ENCODE data around the gene YJEFN3.

Gene YJEFN3

DNA sequence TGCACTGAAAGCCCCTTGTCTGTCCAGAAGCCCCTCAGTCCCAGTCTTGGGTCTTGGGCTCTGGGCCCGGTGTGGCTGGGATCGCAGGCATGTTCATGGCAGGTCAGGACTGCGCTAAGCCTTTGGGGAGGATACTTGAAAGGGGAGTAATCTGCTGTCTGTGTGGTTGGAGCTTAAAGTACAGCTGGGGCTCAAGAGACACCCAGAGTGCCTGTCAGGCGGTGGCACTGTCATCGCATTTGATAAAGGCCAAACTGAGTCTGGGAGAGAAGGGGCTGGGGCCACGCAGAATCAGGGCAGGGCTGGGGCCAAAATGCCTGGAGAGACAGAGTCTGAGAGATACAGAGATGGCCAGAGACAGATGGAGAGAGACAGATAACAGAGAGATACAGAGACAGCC is 5.1 kb downstream of the YJEFN3 start:
- H3K27me3 ChIP-seq (ENCODE audit: low read depth) = no peaks in the 10 kb centered on the region
- no peaks in the 10 kb centered on the region for H3K36me3 ChIP-seq (replicated peaks)
- H3K4me1 ChIP-seq = no peaks in the 10 kb centered on the region
- no peaks in the 10 kb centered on the region for H3K9me3 ChIP-seq
- H3K4me3 ChIP-seq = no peak overlapping the region
- in situ Hi-C loops (cut with MboI; ENCODE audit: low sequenced_read_pairs) = loop anchor here (25.0 kb wide), 1 partner anchor 428 kb away; no protein-coding TSS in a partner anchor
- no peak for DNase-seq (ENCODE audit: low spot score in 2 of 2)

DNA sequence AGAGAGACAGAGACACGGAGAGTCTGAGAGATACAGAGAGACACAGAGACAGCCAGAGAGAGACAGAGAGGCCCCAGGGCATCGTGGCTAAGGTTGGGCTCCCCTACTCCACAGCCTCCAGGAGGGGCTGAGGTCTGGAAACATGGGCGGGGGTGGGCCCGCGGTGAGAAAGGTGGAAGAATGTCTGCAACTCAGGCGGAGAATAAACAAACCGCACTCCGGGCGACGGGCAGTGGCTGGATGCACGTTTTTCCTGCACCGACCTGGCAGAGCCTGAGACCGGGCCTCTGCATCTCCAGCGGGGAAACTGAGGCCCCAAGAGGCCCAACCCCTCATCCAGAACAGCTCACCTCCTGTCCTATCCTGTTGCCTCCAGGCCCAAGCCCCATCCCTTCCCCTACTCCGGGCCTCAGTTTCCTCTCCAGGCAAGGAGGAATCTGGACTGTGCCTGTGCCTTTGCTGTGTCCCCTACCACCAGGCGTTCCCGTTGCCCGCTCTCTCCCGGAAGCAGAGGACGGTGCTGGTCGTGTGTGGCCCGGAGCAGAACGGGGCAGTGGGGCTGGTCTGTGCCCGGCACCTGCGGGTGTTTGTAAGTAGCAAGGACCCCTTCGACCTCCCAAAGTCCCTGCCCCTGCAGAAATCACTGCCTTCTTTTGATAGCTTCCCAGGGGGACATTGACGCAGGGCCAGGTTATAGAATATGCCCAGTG is 6.0 kb downstream of the YJEFN3 start:
- in situ Hi-C loops (cut with MboI; ENCODE audit: low sequenced_read_pairs) = loop anchor here (5.0 to 25.0 kb wide), 2 partner anchors 108 to 428 kb away; partner anchors contain the start of gene GMIP
- no peaks in the 10 kb centered on the region for H3K9me3 ChIP-seq
- H3K27me3 ChIP-seq (ENCODE audit: low read depth) = no peaks in the 10 kb centered on the region
- no peaks in the 10 kb centered on the region for H3K4me1 ChIP-seq
- no peaks in the 10 kb centered on the region for H3K36me3 ChIP-seq (replicated peaks)
- no peak overlapping the region for H3K4me3 ChIP-seq
- no peak for DNase-seq (ENCODE audit: low spot score in 2 of 2)

DNA sequence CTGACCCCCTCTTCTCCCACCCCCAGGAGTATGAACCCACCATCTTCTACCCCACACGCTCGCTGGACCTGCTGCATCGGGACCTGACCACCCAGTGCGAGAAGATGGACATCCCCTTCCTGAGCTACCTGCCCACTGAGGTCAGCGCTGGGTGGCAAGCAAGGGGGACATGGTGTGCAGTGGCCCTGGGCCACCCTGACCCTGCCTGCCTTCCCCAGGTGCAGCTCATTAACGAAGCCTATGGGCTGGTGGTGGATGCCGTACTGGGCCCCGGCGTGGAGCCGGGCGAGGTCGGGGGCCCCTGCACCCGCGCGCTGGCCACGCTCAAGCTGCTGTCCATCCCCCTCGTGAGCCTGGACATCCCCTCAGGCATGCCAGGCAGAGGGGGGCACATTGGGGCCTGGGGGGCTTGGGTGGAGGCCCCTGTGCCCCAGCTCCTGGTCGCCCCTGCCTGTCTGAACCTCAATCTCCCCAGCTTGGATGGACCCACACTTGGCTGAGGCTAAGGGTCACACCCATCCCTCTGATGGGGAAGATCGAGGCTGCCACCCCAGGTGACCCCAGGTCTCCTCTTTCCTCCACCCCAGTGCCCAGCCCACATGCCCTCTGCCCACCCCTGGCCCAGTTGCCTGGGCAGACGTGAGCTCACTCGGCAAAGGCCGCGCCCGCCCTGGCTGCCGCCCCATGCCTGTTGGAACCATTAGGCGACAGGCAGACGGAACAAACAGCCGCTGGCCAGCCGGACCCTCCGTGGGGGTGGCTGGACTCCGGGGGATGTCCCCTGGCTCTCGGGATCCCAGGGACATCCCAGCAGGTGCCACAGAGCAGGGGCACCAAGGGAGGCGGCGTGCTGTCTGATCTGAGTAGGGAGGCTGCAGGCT is 6.8 kb downstream of the YJEFN3 start:
- Histone ChIP-seq H3K27me3 (ENCODE audit: low read depth) (no peaks in the 10 kb centered on the region), H3K36me3 (replicated peaks) (no peaks in the 10 kb centered on the region), H3K9me3 (no peaks in the 10 kb centered on the region), H3K4me3 (no peak overlapping the region), H3K4me1 (no peaks in the 10 kb centered on the region)
- no peak for DNase-seq (ENCODE audit: low spot score in 2 of 2)
- in situ Hi-C loops (cut with MboI; ENCODE audit: low sequenced_read_pairs) = loop anchor here (5.0 to 25.0 kb wide), 2 partner anchors 107 to 427 kb away; partner anchors contain the start of gene GMIP

DNA sequence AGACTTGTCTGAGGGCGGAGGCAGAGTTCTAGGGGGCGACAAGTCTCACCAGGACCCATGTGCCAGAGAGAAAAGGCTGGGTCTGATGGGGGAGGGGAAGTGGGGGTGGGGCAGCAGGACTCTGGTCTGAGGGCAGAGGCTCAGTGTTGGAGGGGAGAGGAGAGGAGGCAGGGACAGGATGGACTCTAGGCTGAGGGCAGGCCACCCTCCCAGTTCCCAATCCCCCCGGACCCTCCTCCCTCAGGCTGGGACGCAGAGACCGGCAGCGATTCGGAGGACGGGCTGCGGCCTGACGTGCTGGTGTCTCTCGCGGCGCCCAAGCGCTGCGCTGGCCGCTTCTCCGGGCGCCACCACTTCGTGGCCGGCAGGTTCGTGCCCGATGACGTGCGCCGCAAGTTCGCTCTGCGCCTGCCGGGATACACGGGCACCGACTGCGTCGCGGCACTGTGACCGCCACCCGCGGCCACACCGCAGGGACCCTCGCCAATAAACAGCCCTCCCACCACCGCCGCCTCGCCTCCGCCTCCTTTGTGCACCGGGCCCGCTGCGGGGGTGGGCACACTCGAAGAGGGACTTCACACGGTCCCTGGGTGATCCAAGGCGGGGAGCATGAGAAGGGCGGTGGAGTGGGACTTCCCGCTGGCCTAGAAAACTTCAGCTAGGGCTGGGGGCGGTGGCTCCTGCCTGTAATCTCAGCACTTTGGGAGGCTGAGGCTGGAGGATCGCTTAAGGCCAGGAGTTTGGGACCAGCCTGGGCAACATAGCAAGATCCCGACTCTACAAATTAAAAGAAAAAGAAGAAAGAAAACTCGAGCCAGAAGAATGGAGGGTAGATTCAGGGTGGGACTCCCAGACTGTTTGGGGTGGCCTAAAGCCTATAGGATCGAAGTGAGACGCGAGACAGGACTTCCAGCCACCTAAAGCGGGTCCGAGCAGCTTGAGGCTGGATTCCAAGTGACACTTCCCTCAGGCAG is 8.7 kb downstream of the YJEFN3 start:
- Histone ChIP-seq H3K4me1 (no peaks in the 10 kb centered on the region), H3K4me3 (no peak overlapping the region), H3K27me3 (ENCODE audit: low read depth) (no peaks in the 10 kb centered on the region), H3K9me3 (no peaks in the 10 kb centered on the region), H3K36me3 (replicated peaks) (no peaks in the 10 kb centered on the region)
- in situ Hi-C loops (cut with MboI; ENCODE audit: low sequenced_read_pairs) = loop anchor here (5.0 to 25.0 kb wide), 2 partner anchors 105 to 425 kb away; partner anchors contain the start of gene GMIP
- no peak for DNase-seq (ENCODE audit: low spot score in 2 of 2)

DNA sequence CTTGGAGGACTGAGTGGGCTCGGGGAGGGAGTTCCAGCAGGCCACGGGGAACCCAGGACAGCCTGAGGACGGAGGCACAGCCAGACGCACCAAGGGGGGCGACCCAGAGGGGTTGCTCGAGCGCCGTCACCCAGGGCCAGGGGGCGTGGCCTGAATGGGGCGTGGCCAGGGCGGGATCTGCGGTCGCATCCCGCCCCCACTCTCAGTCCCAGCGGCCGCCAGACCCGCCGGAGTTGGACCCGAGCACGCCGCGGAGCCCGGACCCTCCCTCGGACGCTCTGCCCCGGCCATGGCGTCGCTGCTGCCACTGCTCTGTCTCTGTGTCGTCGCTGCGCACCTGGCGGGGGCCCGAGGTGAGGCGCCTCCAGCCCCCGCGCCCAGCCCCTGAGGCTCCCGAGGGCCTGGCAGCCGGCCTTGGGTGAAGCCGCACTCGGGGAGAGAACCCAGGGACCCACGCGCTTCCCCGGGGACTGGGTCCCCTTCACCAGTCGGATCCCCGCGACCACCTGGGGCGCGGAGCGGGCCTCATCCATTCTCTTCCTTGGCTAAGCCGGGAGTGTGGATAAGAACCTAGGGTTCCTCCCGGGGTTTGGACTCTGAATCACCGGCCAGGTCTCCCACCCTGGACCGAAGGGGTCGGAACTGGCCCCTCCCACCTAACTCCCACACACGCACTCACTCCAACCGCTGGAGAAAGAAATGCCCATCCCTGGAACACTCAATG is 9.5 kb downstream of the YJEFN3 start, which contains the start of gene CILP2:
TSS of gene CILP2 (plus strand) at position 205 of the 724 bp plus-strand sequence. CDS start at position 290, 85 bp downstream.
- H3K36me3 ChIP-seq (replicated peaks) = no peaks in the 10 kb centered on the region
- H3K4me3 ChIP-seq = no peak within 1 kb of the TSS
- DNase-seq (ENCODE audit: low spot score in 2 of 2) = peak in 1 of 2 experiments; percentile 39
- no peaks in the 10 kb centered on the region for H3K9me3 ChIP-seq
- no peaks in the 10 kb centered on the region for H3K4me1 ChIP-seq
- in situ Hi-C loops (cut with MboI; ENCODE audit: low sequenced_read_pairs) = loop anchor here (5.0 to 25.0 kb wide), 2 partner anchors 104 to 424 kb away; partner anchors contain the start of gene GMIP
- H3K27me3 ChIP-seq (ENCODE audit: low read depth) = no peaks in the 10 kb centered on the region

DNA sequence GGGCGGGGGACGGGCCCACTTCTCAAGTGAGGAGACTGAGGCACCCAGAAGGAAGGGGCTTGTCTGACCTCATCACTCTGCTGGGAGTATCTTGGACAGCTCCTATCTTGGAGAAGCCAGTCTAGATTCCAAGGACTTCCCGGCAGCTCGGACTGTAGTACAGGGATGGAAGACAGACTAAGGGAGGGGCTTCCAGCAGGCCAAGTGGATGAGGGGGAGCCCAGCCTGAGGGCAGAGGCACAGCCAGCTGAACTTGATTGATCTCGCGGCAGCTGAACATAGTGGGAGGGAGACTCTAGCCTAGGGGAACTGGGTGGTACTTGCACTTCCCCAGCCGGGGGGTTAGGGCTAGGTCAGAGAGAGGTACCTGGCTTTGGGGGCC is 10.1 kb downstream of the YJEFN3 start:
- in situ Hi-C loops (cut with MboI; ENCODE audit: low sequenced_read_pairs) = loop anchor here (5.0 to 25.0 kb wide), 2 partner anchors 104 to 424 kb away; partner anchors contain the start of gene GMIP
- DNase-seq (ENCODE audit: low spot score in 2 of 2) = no peak
- no peaks in the 10 kb centered on the region for H3K9me3 ChIP-seq
- H3K36me3 ChIP-seq (replicated peaks) = no peaks in the 10 kb centered on the region
- H3K4me1 ChIP-seq = no peaks in the 10 kb centered on the region
- no peaks in the 10 kb centered on the region for H3K27me3 ChIP-seq (ENCODE audit: low read depth)
- H3K4me3 ChIP-seq = no peak overlapping the region

DNA sequence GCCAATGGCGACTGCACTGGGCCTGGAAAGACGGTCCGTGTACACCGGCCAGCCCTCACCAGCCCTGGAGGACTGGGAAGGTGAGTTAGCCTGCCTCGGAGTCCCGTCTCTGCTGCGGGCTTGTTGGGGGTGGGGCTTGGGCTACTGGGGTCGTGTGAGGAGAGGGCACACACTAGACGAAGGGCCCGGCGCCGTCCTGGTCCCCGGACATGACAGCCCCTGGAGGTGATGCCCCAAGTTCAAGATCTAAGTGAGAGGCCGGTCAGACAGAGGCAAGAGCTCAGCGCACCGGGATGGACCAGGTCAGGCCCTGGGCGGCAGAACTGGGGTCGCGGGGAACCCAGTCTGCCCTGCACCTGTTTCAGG is 11.0 kb downstream of the YJEFN3 start:
- no peaks in the 10 kb centered on the region for H3K36me3 ChIP-seq (replicated peaks)
- in situ Hi-C loops (cut with MboI; ENCODE audit: low sequenced_read_pairs) = loop anchor here (5.0 to 25.0 kb wide), 2 partner anchors 103 to 423 kb away; partner anchors contain the start of gene GMIP

DNA sequence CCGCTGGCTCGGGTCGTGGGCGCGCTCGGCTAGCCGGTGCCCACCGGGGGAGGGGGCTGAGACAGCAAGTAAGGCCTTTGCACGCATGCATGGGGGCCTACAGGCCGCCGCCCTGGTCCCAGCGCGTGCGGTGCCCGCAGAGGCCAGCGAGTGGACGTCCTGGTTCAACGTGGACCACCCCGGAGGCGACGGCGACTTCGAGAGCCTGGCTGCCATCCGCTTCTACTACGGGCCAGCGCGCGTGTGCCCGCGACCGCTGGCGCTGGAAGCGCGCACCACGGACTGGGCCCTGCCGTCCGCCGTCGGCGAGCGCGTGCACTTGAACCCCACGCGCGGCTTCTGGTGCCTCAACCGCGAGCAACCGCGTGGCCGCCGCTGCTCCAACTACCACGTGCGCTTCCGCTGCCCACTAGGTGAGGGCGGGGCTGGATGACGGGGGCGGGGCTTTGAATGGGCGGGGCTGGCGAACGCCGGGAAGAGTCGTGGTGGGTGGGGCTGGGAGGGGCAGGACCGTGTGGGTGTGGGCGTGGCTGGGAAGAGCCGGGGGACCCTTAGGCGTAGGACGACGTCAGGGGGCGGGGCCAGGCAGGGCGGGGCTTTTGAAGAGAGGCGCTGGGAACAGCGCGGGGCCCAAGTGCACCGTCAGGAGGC is 11.5 kb downstream of the YJEFN3 start:
- Histone ChIP-seq H3K36me3 (replicated peaks) (no peaks in the 10 kb centered on the region), H3K4me3 (no peak overlapping the region), H3K9me3 (no peaks in the 10 kb centered on the region), H3K4me1 (no peaks in the 10 kb centered on the region), H3K27me3 (ENCODE audit: low read depth) (no peaks in the 10 kb centered on the region)
- peak in 1 of 2 experiments; percentile 70 for DNase-seq (ENCODE audit: low spot score in 2 of 2)
- in situ Hi-C loops (cut with MboI; ENCODE audit: low sequenced_read_pairs) = loop anchor here (25.0 kb wide), 1 partner anchor 422 kb away; no protein-coding TSS in a partner anchor

More for the DNA sequence above, 11.0 kb downstream of the YJEFN3 start:
- Histone ChIP-seq H3K4me3 (no peak overlapping the region), H3K27me3 (ENCODE audit: low read depth) (no peaks in the 10 kb centered on the region), H3K4me1 (no peaks in the 10 kb centered on the region), H3K9me3 (no peaks in the 10 kb centered on the region)
- DNase-seq (ENCODE audit: low spot score in 2 of 2) = no peak

DNA sequence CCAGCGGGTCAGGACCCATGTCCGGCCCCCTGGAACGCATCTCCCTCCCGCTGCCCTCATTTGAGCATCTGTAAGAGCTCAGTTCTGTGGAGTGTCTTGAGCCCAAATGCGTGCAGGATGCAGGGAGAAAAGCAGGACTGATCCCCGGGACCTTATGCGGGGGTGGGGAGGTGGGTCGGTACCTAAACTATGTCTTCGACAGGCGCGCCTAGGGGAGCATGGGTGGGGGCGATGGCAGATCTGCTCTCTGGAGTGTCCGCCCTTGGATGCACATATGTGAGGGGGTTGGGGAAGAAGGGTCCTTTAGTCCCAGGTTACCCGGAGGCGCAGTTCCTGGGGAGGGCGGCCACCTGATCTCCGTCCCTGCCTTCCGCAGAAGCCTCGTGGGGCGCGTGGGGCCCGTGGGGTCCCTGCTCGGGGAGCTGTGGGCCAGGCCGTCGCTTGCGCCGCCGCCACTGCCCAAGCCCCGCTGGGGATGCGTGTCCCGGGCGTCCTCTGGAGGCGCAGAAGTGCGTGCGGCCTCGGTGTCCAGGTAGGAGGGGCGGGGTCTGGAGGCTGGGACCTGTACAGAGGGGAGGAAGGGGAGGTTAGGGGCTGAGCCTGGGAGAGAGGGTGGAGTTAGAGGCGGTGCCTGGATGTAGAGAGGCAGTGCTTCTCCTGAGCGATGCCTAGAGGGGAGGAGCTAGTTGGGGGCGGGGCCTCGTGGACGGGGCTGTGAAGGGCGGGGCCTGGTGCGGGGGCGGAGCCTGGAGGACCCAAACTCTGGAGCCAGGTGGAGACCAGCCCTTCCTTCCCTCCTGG is 12.2 kb downstream of the YJEFN3 start:
- peak; percentile 31 to 84 for DNase-seq (ENCODE audit: low spot score in 2 of 2)
- H3K4me3 ChIP-seq = no peak overlapping the region

DNA sequence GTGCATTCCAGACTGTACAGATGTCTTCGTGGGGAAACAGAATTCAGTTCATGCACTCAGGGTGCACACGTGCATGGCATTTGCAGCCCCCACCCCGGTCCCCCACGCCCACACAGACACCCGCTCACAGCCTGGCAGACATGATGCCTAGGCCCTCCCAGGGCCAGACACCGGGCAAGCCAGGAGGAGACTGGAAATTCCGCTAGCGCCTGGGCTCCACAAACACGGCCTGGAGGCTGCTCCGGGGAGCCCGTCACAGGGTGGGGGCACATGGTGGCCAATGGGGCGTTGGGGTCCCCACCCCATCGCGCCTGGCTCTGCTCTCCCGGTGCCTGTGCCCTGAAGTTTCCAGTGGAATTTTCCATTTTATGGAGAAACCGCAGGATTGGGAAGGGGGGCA is 12.9 kb downstream of the YJEFN3 start:
- Histone ChIP-seq H3K9me3 (no peaks in the 10 kb centered on the region), H3K36me3 (replicated peaks) (no peaks in the 10 kb centered on the region), H3K27me3 (ENCODE audit: low read depth) (no peaks in the 10 kb centered on the region), H3K4me3 (no peak overlapping the region), H3K4me1 (no peaks in the 10 kb centered on the region)
- in situ Hi-C loops (cut with MboI; ENCODE audit: low sequenced_read_pairs) = loop anchor here (25.0 kb wide), 1 partner anchor 421 kb away; no protein-coding TSS in a partner anchor
- DNase-seq (ENCODE audit: low spot score in 2 of 2) = no peak

More for the DNA sequence above, 12.2 kb downstream of the YJEFN3 start:
- in situ Hi-C loops (cut with MboI; ENCODE audit: low sequenced_read_pairs) = loop anchor here (25.0 kb wide), 1 partner anchor 421 kb away; no protein-coding TSS in a partner anchor
- H3K4me1 ChIP-seq = no peaks in the 10 kb centered on the region
- no peaks in the 10 kb centered on the region for H3K36me3 ChIP-seq (replicated peaks)
- no peaks in the 10 kb centered on the region for H3K9me3 ChIP-seq
- no peaks in the 10 kb centered on the region for H3K27me3 ChIP-seq (ENCODE audit: low read depth)

DNA sequence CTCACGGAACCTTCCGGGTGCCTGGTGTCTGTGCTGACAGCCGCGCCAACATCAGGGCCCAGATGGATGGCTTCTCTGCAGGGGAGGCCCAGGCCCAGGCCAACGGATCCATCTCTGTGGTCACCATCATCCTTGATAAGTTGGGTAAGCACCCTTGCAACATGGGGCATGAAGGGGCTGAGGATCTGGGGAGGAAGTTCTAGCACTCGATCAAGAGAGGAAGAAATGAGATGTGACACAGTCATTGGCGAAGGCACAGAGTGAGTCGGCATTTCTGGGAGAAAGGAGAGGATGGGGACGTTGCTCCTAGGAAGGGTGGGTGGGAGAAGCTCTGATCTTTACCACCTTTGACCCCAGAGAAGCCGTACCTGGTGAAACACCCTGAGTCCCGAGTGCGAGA is 13.8 kb downstream of the YJEFN3 start:
- Histone ChIP-seq H3K9me3 (no peaks in the 10 kb centered on the region), H3K4me1 (no peaks in the 10 kb centered on the region), H3K27me3 (ENCODE audit: low read depth) (no peaks in the 10 kb centered on the region), H3K4me3 (no peak overlapping the region), H3K36me3 (replicated peaks) (no peaks in the 10 kb centered on the region)
- DNase-seq (ENCODE audit: low spot score in 2 of 2) = no peak
- in situ Hi-C loops (cut with MboI; ENCODE audit: low sequenced_read_pairs) = loop anchor here (25.0 kb wide), 1 partner anchor 420 kb away; no protein-coding TSS in a partner anchor

Measured in HAP-1 (cell line).